Colonic mucosa (tissue), 2 donors: ENCODE data around the gene NUCB1. TPM values are rescaled to one million over a fixed set of nuclear protein-coding genes. Genes with fewer than 3 reads are reported as not detected.

Experiments used
- total RNA-seq, 2 donors: library from RNA; stranded (reverse); fragmentation: NEBNext Ultra II Directional in 1 of 2; extraction: Animal tissue kit (Norgen Biotek cat#: 25700) in 1 of 2; gene quantifications; one replicate each; pipeline ENCODE4 v1.2.1, GENCODE V29; 2021
- donor health status: DM: no; HTN: no; CAD: no.
- donor health status: DM: no; HTN: no; CAD: no.

NUCB1 gene
- total RNA-seq, 2 donors from 2014 or later: 180 to 184 TPM

Other genes starting within 250 kb of the NUCB1 start
- gene NTN5, start 227.3 kb upstream of the NUCB1 start, total RNA-seq: under 1 TPM in 1 of 2 donors, not detected in 1; 0.32 TPM
- gene FUT2, start 204.3 kb upstream of the NUCB1 start, total RNA-seq: 100 to 1,000 TPM; 125 to 141 TPM
- gene MAMSTR, start 180.6 kb upstream of the NUCB1 start, total RNA-seq: 1 to 10 TPM in 1 of 2 donors, under 1 TPM in 1; 0.35 to 1.2 TPM
- 1 to 10 TPM; 2.2 to 4.8 TPM for gene RASIP1, start 159.7 kb upstream of the NUCB1 start, total RNA-seq
- gene IZUMO1, start 153.4 kb upstream of the NUCB1 start, total RNA-seq: not detected
- under 1 TPM; 0.59 to 0.80 TPM for gene FUT1, start 147.7 kb upstream of the NUCB1 start, total RNA-seq
- not detected for gene FGF21, start 144.8 kb upstream of the NUCB1 start, total RNA-seq
- 10 to 100 TPM; 74.8 to 85.5 TPM for gene BCAT2, start 89.3 kb upstream of the NUCB1 start, total RNA-seq
- 1 to 10 TPM in 1 of 2 donors, under 1 TPM in 1; 0.79 to 2.8 TPM for gene HSD17B14, start 63.8 kb upstream of the NUCB1 start, total RNA-seq
- gene PLEKHA4, start 31.7 kb upstream of the NUCB1 start, total RNA-seq: 1 to 10 TPM; 5.6 to 6.6 TPM
- gene PPP1R15A, start 27.9 kb upstream of the NUCB1 start, total RNA-seq: 10 to 100 TPM; 23.9 to 33.3 TPM
- not detected for gene TULP2, start 1.6 kb upstream of the NUCB1 start, total RNA-seq
- gene DHDH, start 33.4 kb downstream of the NUCB1 start, total RNA-seq: 1 to 10 TPM in 1 of 2 donors, not detected in 1; 1.5 TPM
- gene BAX, start 54.6 kb downstream of the NUCB1 start, total RNA-seq: 100 to 1,000 TPM; 144 to 223 TPM
- 1,000 to 10,000 TPM; 1,463 to 1,600 TPM for gene FTL, start 65.0 kb downstream of the NUCB1 start, total RNA-seq
- gene GYS1, start 93.0 kb downstream of the NUCB1 start, total RNA-seq: 10 to 100 TPM; 48.8 to 54.7 TPM
- gene RUVBL2, start 93.6 kb downstream of the NUCB1 start, total RNA-seq: 100 to 1,000 TPM in 1 of 2 donors, 10 to 100 TPM in 1; 54.1 to 151 TPM
- not detected for gene LHB, start 116.8 kb downstream of the NUCB1 start, total RNA-seq
- gene CGB3, start 124.0 kb downstream of the NUCB1 start, total RNA-seq: not detected
- gene CGB2, start 131.6 kb downstream of the NUCB1 start, total RNA-seq: not detected
- not detected for gene CGB1, start 136.6 kb downstream of the NUCB1 start, total RNA-seq
- not detected for gene CGB5, start 143.5 kb downstream of the NUCB1 start, total RNA-seq
- gene CGB8, start 148.8 kb downstream of the NUCB1 start, total RNA-seq: not detected
- gene CGB7, start 157.4 kb downstream of the NUCB1 start, total RNA-seq: not detected
- not detected for gene NTF4, start 164.5 kb downstream of the NUCB1 start, total RNA-seq
- gene KCNA7, start 172.4 kb downstream of the NUCB1 start, total RNA-seq: not detected
- gene SNRNP70, start 185.1 kb downstream of the NUCB1 start, total RNA-seq: 100 to 1,000 TPM; 124 to 204 TPM
- 10 to 100 TPM; 11.8 to 14.6 TPM for gene LIN7B, start 214.1 kb downstream of the NUCB1 start, total RNA-seq
- 1 to 10 TPM; 3.5 to 4.8 TPM for gene C19orf73, start 218.8 kb downstream of the NUCB1 start, total RNA-seq
- gene PPFIA3, start 219.2 kb downstream of the NUCB1 start, total RNA-seq: 10 to 100 TPM; 27.5 to 36.3 TPM